ENCODE measurements around the gene CACNA2D4. TPM values are rescaled to one million over a fixed set of nuclear protein-coding genes. Genes with fewer than 3 reads are reported as not detected.

Gene CACNA2D4
- total RNA-seq, 1 donor from 2014 or later = not detected

DNA sequence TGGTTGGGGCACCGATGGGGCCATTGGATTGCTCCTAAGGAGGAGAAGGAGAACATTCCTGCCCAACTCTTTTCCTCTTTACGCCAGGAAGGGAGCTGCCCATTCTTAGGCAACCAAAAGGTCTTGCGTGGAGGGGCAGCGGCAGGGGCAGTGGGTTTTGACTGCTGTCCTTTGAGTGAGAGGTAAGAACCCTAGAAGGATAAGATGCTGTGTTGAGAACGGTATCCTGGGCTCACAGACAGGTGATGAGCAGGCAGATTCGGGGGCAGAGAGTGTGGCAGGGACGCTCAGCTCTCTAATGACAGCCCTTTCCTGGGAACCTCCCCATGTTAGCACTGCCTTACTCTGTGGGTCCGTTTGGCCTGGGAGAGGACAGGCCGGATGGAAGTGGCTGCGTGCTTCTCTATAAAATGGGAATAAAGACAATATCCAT is 84.8 kb downstream of the CACNA2D4 start:
- TF ChIP-seq, protein P1, sequence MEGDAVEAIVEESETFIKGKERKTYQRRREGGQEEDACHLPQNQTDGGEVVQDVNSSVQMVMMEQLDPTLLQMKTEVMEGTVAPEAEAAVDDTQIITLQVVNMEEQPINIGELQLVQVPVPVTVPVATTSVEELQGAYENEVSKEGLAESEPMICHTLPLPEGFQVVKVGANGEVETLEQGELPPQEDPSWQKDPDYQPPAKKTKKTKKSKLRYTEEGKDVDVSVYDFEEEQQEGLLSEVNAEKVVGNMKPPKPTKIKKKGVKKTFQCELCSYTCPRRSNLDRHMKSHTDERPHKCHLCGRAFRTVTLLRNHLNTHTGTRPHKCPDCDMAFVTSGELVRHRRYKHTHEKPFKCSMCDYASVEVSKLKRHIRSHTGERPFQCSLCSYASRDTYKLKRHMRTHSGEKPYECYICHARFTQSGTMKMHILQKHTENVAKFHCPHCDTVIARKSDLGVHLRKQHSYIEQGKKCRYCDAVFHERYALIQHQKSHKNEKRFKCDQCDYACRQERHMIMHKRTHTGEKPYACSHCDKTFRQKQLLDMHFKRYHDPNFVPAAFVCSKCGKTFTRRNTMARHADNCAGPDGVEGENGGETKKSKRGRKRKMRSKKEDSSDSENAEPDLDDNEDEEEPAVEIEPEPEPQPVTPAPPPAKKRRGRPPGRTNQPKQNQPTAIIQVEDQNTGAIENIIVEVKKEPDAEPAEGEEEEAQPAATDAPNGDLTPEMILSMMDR (IDR thresholded peaks at IDR 0.05; ENCODE audit: partially characterized antibody, unreplicated experiment) = no peak
- peaks cover 4% of the 10 kb centered on the region for H3K9me3 Mint-ChIP-seq (ENCODE audit: unreplicated experiment)
- H3K4me1 Mint-ChIP-seq (ENCODE audit: low read depth, unreplicated experiment) = peaks cover 23% of the 10 kb centered on the region
- H3K4me3 Mint-ChIP-seq (ENCODE audit: unreplicated experiment) = no peak overlapping the region
- no peak for DNase-seq
- H3K27ac Mint-ChIP-seq (ENCODE audit: unreplicated experiment) = no peak overlapping the region
- H3K36me3 Mint-ChIP-seq (ENCODE audit: unreplicated experiment) = peaks cover 5% of the 10 kb centered on the region
- H3K27me3 Mint-ChIP-seq (ENCODE audit: unreplicated experiment) = peaks cover 3% of the 10 kb centered on the region

DNA sequence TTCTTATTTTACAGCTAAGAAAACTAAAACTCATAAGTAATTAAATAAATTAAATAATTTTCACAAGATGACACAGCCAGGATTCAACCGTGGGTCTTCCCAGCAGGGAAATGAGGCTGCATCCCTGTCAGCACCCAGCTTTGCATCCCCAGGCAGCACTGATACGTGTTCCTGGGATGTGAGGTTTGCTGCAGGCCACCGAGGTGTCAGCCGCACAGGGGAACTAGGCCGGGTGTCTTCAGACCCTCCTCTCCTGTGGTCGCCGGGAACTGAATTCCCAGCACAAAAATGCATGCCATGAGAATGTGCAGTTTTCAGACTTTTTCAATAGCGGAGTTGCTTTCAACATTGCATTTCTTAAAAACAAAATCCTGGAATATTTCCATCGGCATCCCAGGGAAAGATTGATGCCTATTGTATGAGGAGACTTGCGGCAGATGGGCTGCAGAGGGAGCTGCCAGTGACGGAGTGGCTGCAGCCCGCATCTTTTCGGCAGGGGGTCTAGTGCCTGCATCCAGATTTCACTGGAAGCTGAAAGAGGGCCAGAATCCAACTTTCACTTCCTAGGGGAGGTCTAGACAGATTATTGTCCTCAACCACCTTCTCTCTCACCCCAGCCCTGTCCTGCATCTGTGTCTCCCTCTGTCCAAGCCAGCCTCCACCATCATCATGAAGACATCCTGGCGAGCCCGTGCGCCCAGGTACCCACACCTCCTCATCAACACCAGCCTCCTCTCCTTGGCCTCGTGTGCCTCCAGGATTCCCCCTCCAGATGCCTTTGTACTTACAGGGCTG is 85.5 kb downstream of the CACNA2D4 start:
- no peak for DNase-seq
- Mint-ChIP-seq H3K4me3 (ENCODE audit: unreplicated experiment) (no peak overlapping the region), H3K36me3 (ENCODE audit: unreplicated experiment) (peaks cover 5% of the 10 kb centered on the region), H3K27ac (ENCODE audit: unreplicated experiment) (no peak overlapping the region), H3K27me3 (ENCODE audit: unreplicated experiment) (peaks cover 3% of the 10 kb centered on the region), H3K9me3 (ENCODE audit: unreplicated experiment) (peaks cover 6% of the 10 kb centered on the region), H3K4me1 (ENCODE audit: low read depth, unreplicated experiment) (peaks cover 25% of the 10 kb centered on the region)
- TF ChIP-seq, protein P1 (IDR thresholded peaks at IDR 0.05; ENCODE audit: partially characterized antibody, unreplicated experiment) = no peak

DNA sequence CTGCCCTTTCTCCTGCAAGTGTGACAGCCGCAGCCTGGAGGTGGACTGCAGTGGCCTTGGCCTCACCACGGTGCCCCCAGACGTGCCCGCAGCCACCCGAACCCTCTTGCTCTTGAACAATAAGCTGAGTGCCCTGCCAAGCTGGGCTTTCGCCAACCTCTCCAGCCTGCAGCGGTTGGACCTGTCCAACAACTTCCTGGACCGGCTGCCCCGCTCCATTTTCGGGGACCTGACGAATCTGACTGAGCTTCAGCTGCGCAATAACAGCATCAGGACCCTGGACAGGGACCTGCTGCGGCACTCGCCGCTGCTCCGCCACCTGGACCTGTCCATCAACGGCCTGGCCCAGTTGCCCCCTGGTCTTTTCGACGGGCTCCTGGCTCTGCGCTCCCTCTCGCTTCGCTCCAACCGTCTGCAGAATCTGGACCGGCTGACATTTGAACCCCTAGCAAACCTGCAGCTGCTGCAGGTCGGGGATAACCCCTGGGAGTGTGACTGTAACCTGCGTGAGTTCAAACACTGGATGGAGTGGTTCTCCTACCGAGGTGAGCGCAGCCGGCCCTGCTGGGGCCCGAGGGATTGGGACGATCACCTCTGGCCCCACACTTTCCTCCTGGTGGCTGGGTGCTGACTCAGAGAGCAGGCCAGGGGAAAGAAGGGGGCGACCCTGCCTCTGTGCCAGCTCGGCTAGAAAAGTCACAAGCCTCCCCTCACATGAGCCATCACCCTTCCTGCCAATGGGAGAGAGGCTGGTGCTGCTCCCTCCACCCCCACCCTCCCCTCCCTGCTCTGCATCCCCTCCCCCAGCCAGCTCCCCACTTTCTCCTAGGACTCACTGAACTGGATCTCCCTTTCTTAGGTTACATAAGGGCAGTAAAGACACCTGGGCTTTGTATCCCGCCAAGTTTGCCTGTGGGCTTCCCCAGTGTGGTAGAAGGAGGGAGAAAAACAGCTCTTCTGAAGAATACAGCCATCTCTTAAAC is 87.2 kb downstream of the CACNA2D4 start:
- H3K4me3 Mint-ChIP-seq (ENCODE audit: unreplicated experiment) = no peak overlapping the region
- H3K4me1 Mint-ChIP-seq (ENCODE audit: low read depth, unreplicated experiment) = peaks cover 25% of the 10 kb centered on the region
- peaks cover 3% of the 10 kb centered on the region for H3K9me3 Mint-ChIP-seq (ENCODE audit: unreplicated experiment)
- DNase-seq = peak; percentile 4
- H3K36me3 Mint-ChIP-seq (ENCODE audit: unreplicated experiment) = peaks cover 5% of the 10 kb centered on the region
- H3K27ac Mint-ChIP-seq (ENCODE audit: unreplicated experiment) = no peak overlapping the region
- TF ChIP-seq, protein P1 (IDR thresholded peaks at IDR 0.05; ENCODE audit: partially characterized antibody, unreplicated experiment) = no peak
- peaks cover 5% of the 10 kb centered on the region for H3K27me3 Mint-ChIP-seq (ENCODE audit: unreplicated experiment)

- H3K9me3 Mint-ChIP-seq (ENCODE audit: unreplicated experiment) = peaks cover 3% of the 10 kb centered on the region
- no peak overlapping the region for H3K4me3 Mint-ChIP-seq (ENCODE audit: unreplicated experiment)
- H3K27me3 Mint-ChIP-seq (ENCODE audit: unreplicated experiment) = peaks cover 5% of the 10 kb centered on the region
- no peak overlapping the region for H3K27ac Mint-ChIP-seq (ENCODE audit: unreplicated experiment)
- H3K4me1 Mint-ChIP-seq (ENCODE audit: low read depth, unreplicated experiment) = peaks cover 28% of the 10 kb centered on the region
- DNase-seq = no peak
- TF ChIP-seq, protein P1 (IDR thresholded peaks at IDR 0.05; ENCODE audit: partially characterized antibody, unreplicated experiment) = no peak
- H3K36me3 Mint-ChIP-seq (ENCODE audit: unreplicated experiment) = peaks cover 5% of the 10 kb centered on the region
Measured at GRCh38 chr12:1830401-1830845, 88.0 kb downstream of the CACNA2D4 start.
